Measurements from ENCODE around the gene NEDD4L.
"Not testable (repeated sequence)": the region's sequence is repeated elsewhere in the genome, so short reads cannot be mapped to it uniquely, and the experiment has no call there.

DNA sequence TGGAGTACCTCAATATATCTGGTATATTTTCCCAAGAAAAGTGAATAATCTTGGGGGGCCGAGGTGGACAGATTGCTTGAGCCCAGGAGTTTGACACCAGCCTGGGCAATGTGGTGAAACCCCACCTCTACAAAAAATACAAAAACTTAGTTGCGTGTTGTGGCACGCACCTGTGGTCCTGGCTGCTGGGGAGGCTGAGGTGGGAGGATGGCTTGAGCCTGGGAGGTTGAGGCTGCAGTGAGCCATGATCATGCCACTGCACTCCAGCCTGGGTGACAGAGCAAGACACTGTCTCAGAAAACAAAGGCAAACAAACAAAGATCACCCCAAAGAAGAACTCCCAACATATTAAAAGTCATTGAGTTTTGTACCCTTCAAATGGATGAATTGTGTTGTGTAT, 6.9 kb downstream of the NEDD4L start:
- not testable (repeated sequence) for TF ChIP-seq CTCF (IDR thresholded peaks at IDR 0.05); EZH2 (IDR thresholded peaks at IDR 0.05; ENCODE audit: borderline replicate concordance, insufficient read depth, low read depth, low read length, poor library complexity, severe bottlenecking)

All from B cell (primary cell).